WTC11 (cell line): ENCODE results near the gene NUSAP1. TPM values are rescaled to one million over a fixed set of nuclear protein-coding genes. Genes with fewer than 3 reads are reported as not detected.
"Not testable (repeated sequence)": the region's sequence is repeated elsewhere in the genome, so short reads cannot be mapped to it uniquely, and the experiment has no call there.

Experiments used
- ATAC-seq: fragments of 200-7000 bp; cut with Tn5 transposase; 2 replicates; pipeline ENCODE4 v1.10.0; 2021; ENCODE audit warnings: mild to moderate bottlenecking, moderate library complexity
- CTCF ChIA-PET: fragments of 300-600 bp; sonication (Branson Sonifier 250); formaldehyde crosslinking; loops from one replicate; lab custom pipeline; 2021; ENCODE audit warnings: antibody characterized with exemption; lab: Charles Lee
- POLR2A ChIA-PET: fragments of 350-600 bp; sonication (Branson Sonifier 250); formaldehyde crosslinking; loops from one replicate; lab custom pipeline; 2021; ENCODE audit warnings: antibody characterized with exemption; lab: Charles Lee
- DNase-seq: peaks from one replicate; pipeline ENCODE4 v3.0.0; 2021; ENCODE audit warnings: low spot score
- H3K27ac Mint-ChIP-seq: 2 replicates; pipeline ENCODE4 v1.8.0; 2021; ENCODE audit warnings: mixed read lengths
- H3K27me3 Mint-ChIP-seq: 2 replicates; pipeline ENCODE4 v1.8.0; 2021; ENCODE audit warnings: low read depth, mild to moderate bottlenecking, moderate library complexity, mixed read lengths
- H3K36me3 Mint-ChIP-seq: 2 replicates; pipeline ENCODE4 v1.8.0; 2021; ENCODE audit warnings: mixed read lengths
- H3K4me1 Mint-ChIP-seq: 2 replicates; pipeline ENCODE4 v1.8.0; 2022; ENCODE audit warnings: mixed read lengths
- H3K4me3 Mint-ChIP-seq: 2 replicates; pipeline ENCODE4 v1.8.0; 2021; ENCODE audit warnings: mild to moderate bottlenecking, moderate library complexity, mixed read lengths
- H3K9me3 Mint-ChIP-seq: 2 replicates; pipeline ENCODE4 v1.8.0; 2021; ENCODE audit warnings: mixed read lengths
- CDX4 ChIP-seq: fragments of 250-450 bp; sonication (Bioruptor Pico); IDR thresholded peaks from 2 replicates; pipeline ENCODE4 v1.9.0; 2021; ENCODE audit warnings: moderate library complexity, mild to moderate bottlenecking, inconsistent platforms, borderline replicate concordance
- CREB1 ChIP-seq: sonication (generic); formaldehyde crosslinking; IDR thresholded peaks from 2 replicates; pipeline ENCODE4 v1.8.0; 2023; ENCODE audit warnings: mild to moderate bottlenecking, missing genetic modification reagents
- EMX1 ChIP-seq: fragments of 250-450 bp; sonication (Bioruptor Pico); IDR thresholded peaks from 2 replicates; pipeline ENCODE4 v1.8.0; 2021; ENCODE audit warnings: mild to moderate bottlenecking
- ESRRA ChIP-seq: sonication (generic); formaldehyde crosslinking; IDR thresholded peaks from 2 replicates; pipeline ENCODE4 v1.8.1; 2022; ENCODE audit warnings: mild to moderate bottlenecking, missing genetic modification reagents, borderline replicate concordance
- FOXK1 ChIP-seq: sonication (generic); formaldehyde crosslinking; IDR thresholded peaks from 2 replicates; pipeline ENCODE4 v1.8.0; 2022; ENCODE audit warnings: mild to moderate bottlenecking, moderate library complexity, missing genetic modification reagents
- FOXP4 ChIP-seq: sonication (generic); formaldehyde crosslinking; IDR thresholded peaks from 2 replicates; pipeline ENCODE4 v1.8.0; 2022; ENCODE audit warnings: mild to moderate bottlenecking, missing genetic modification reagents
- IRF2 ChIP-seq: sonication (generic); formaldehyde crosslinking; IDR thresholded peaks from 2 replicates; pipeline ENCODE4 v1.8.0; 2022; ENCODE audit warnings: low read depth, missing genetic modification reagents, borderline replicate concordance
- NR2C2 ChIP-seq: sonication (generic); formaldehyde crosslinking; IDR thresholded peaks from 2 replicates; pipeline ENCODE4 v1.8.0; 2022; ENCODE audit warnings: mild to moderate bottlenecking, missing genetic modification reagents
- PRRX2 ChIP-seq: fragments of 250-450 bp; sonication (Bioruptor Pico); IDR thresholded peaks from 2 replicates; pipeline ENCODE4 v1.8.0; 2021; ENCODE audit warnings: mild to moderate bottlenecking
- SMAD3 ChIP-seq: sonication (generic); formaldehyde crosslinking; IDR thresholded peaks from 2 replicates; pipeline ENCODE4 v1.8.0; 2022; ENCODE audit warnings: missing genetic modification reagents, mild to moderate bottlenecking, borderline replicate concordance
- TCF7 ChIP-seq: sonication (generic); formaldehyde crosslinking; IDR thresholded peaks from 2 replicates; pipeline ENCODE4 v1.8.0; 2022; ENCODE audit warnings: mild to moderate bottlenecking, low read depth, missing genetic modification reagents, moderate library complexity
- ZNF263 ChIP-seq: sonication (generic); formaldehyde crosslinking; IDR thresholded peaks from 2 replicates; pipeline ENCODE4 v1.8.1; 2022; ENCODE audit warnings: low read depth, mild to moderate bottlenecking, moderate library complexity, missing genetic modification reagents
- ZNF317 ChIP-seq: sonication (generic); formaldehyde crosslinking; IDR thresholded peaks from 2 replicates; pipeline ENCODE4 v1.8.1; 2023; ENCODE audit warnings: low read depth, mild to moderate bottlenecking, moderate library complexity, missing genetic modification reagents, borderline replicate concordance
- ZNF396 ChIP-seq: fragments of 250-450 bp; sonication (Bioruptor Pico); IDR thresholded peaks from 2 replicates; pipeline ENCODE4 v1.8.0; 2021; ENCODE audit warnings: mild to moderate bottlenecking, moderate library complexity, borderline replicate concordance
- ZNF532 ChIP-seq: fragments of 250-450 bp; sonication (Bioruptor Pico); IDR thresholded peaks from 2 replicates; pipeline ENCODE4 v1.9.0; 2021; ENCODE audit warnings: mild to moderate bottlenecking, borderline replicate concordance
- total RNA-seq: library from RNA; stranded (reverse); gene quantifications from 3 replicates; pipeline ENCODE4 v1.2.3, GENCODE V29; 2021
- TF ChIP-seq, protein P1 (sequence below): sonication (generic); formaldehyde crosslinking; IDR thresholded peaks from 2 replicates; pipeline ENCODE4 v1.8.0; 2022; ENCODE audit warnings: mild to moderate bottlenecking, missing genetic modification reagents
- TF ChIP-seq, protein P2 (sequence below): sonication (generic); formaldehyde crosslinking; IDR thresholded peaks from 2 replicates; pipeline ENCODE4 v1.8.1; 2023; ENCODE audit warnings: mild to moderate bottlenecking, missing genetic modification reagents, borderline replicate concordance
- TF ChIP-seq, protein P3 (sequence below): sonication (generic); formaldehyde crosslinking; IDR thresholded peaks from 2 replicates; pipeline ENCODE4 v1.8.0; 2023; ENCODE audit warnings: mild to moderate bottlenecking, missing genetic modification reagents
- TF ChIP-seq, protein P4 (sequence below): sonication (generic); formaldehyde crosslinking; conservative IDR thresholded peaks from 2 replicates; pipeline ENCODE4 v1.8.1; 2022; ENCODE audit warnings: mild to moderate bottlenecking, missing genetic modification reagents

NUSAP1 gene
- total RNA-seq, 1 experiment from 2014 or later, result 135 TPM

- TF ChIP-seq ESRRA (CRISPR knock-in tag), result no peak
- no peak for TF ChIP-seq FOXK1
- TF ChIP-seq, protein P1, sequence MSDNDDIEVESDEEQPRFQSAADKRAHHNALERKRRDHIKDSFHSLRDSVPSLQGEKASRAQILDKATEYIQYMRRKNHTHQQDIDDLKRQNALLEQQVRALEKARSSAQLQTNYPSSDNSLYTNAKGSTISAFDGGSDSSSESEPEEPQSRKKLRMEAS (CRISPR knock-in tag), result no peak
- TF ChIP-seq ZNF263 (CRISPR knock-in tag), result no peak
- TF ChIP-seq, protein P2, sequence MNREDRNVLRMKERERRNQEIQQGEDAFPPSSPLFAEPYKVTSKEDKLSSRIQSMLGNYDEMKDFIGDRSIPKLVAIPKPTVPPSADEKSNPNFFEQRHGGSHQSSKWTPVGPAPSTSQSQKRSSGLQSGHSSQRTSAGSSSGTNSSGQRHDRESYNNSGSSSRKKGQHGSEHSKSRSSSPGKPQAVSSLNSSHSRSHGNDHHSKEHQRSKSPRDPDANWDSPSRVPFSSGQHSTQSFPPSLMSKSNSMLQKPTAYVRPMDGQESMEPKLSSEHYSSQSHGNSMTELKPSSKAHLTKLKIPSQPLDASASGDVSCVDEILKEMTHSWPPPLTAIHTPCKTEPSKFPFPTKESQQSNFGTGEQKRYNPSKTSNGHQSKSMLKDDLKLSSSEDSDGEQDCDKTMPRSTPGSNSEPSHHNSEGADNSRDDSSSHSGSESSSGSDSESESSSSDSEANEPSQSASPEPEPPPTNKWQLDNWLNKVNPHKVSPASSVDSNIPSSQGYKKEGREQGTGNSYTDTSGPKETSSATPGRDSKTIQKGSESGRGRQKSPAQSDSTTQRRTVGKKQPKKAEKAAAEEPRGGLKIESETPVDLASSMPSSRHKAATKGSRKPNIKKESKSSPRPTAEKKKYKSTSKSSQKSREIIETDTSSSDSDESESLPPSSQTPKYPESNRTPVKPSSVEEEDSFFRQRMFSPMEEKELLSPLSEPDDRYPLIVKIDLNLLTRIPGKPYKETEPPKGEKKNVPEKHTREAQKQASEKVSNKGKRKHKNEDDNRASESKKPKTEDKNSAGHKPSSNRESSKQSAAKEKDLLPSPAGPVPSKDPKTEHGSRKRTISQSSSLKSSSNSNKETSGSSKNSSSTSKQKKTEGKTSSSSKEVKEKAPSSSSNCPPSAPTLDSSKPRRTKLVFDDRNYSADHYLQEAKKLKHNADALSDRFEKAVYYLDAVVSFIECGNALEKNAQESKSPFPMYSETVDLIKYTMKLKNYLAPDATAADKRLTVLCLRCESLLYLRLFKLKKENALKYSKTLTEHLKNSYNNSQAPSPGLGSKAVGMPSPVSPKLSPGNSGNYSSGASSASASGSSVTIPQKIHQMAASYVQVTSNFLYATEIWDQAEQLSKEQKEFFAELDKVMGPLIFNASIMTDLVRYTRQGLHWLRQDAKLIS (CRISPR knock-in tag), result no peak
- TF ChIP-seq EMX1, result no peak
- TF ChIP-seq SMAD3 (CRISPR knock-in tag), result no peak
- no peak for TF ChIP-seq PRRX2
- no peak for TF ChIP-seq ZNF532 (CRISPR knock-in tag)
- no peak for TF ChIP-seq ZNF396 (CRISPR knock-in tag)
- TF ChIP-seq CDX4 (CRISPR knock-in tag), result no peak
Observed at GRCh38 chr15:41292521-41292920, 40.2 kb upstream of the NUSAP1 start (continued).

- POLR2A ChIA-PET, DNase-seq, ATAC-seq, H3K4me3 Mint-ChIP-seq, H3K9me3 Mint-ChIP-seq, H3K27me3 Mint-ChIP-seq: not testable (repeated sequence)
- Mint-ChIP-seq H3K27ac (peak overlapping the region; percentile 84), H3K36me3 (peaks cover 30% of the 10 kb centered on the region), H3K4me1 (peaks cover 50% of the 10 kb centered on the region)
- CTCF ChIA-PET, result interaction anchor here (0.5 kb wide), 1 partner anchor 15 kb away, joined by 3 read pairs; no protein-coding TSS in a partner anchor
Observed at GRCh38 chr15:41301139-41301538, 31.5 kb upstream of the NUSAP1 start.

DNA sequence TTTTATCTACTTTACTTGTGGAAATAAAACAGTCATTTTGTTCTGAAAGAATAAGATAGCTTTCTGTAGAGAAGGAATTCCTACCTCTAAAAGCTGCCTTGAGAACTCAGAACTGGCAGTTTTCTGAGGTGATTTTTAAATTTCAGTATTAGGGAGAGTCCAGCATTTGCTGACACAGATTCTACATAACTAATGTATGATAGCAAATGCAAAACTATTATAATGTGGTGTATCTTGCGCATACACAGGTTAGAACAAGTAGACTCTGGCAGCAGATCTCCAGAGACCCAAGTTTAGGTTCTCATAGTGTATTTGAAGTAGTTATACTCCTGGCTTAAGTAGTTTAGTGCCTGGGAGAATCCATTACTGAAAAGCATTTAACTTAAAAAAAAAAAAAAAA, 31.1 kb upstream of the NUSAP1 start:
- POLR2A ChIA-PET, result no interaction called here
- Mint-ChIP-seq H3K4me3 (no peak overlapping the region), H3K27me3 (no peaks in the 10 kb centered on the region), H3K36me3 (peaks cover 30% of the 10 kb centered on the region), H3K4me1 (peaks cover 50% of the 10 kb centered on the region), H3K9me3 (no peaks in the 10 kb centered on the region), H3K27ac (peak overlapping the region; percentile 84)
- no peak for ATAC-seq
- DNase-seq, result no peak
- CTCF ChIA-PET, result no interaction called here
- TF ChIP-seq TCF7 (no peak), FOXP4 (CRISPR knock-in tag) (no peak), CREB1 (CRISPR knock-in tag) (no peak), IRF2 (no peak), NR2C2 (CRISPR knock-in tag) (no peak), ZNF317 (CRISPR knock-in tag) (no peak)
- TF ChIP-seq, protein P3, sequence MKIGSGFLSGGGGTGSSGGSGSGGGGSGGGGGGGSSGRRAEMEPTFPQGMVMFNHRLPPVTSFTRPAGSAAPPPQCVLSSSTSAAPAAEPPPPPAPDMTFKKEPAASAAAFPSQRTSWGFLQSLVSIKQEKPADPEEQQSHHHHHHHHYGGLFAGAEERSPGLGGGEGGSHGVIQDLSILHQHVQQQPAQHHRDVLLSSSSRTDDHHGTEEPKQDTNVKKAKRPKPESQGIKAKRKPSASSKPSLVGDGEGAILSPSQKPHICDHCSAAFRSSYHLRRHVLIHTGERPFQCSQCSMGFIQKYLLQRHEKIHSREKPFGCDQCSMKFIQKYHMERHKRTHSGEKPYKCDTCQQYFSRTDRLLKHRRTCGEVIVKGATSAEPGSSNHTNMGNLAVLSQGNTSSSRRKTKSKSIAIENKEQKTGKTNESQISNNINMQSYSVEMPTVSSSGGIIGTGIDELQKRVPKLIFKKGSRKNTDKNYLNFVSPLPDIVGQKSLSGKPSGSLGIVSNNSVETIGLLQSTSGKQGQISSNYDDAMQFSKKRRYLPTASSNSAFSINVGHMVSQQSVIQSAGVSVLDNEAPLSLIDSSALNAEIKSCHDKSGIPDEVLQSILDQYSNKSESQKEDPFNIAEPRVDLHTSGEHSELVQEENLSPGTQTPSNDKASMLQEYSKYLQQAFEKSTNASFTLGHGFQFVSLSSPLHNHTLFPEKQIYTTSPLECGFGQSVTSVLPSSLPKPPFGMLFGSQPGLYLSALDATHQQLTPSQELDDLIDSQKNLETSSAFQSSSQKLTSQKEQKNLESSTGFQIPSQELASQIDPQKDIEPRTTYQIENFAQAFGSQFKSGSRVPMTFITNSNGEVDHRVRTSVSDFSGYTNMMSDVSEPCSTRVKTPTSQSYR (CRISPR knock-in tag), result no peak
- TF ChIP-seq, protein P4, sequence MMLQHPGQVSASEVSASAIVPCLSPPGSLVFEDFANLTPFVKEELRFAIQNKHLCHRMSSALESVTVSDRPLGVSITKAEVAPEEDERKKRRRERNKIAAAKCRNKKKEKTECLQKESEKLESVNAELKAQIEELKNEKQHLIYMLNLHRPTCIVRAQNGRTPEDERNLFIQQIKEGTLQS (CRISPR knock-in tag), result no peak
